GM19372 (cell line): ENCODE data around the gene SLC25A19.

Source experiments
- ATAC-seq: cut with Tn5 transposase; IDR thresholded peaks from one replicate; pipeline ENCODE4 v1.9.1; 2021; ENCODE audit warnings: mild to moderate bottlenecking, low read depth, moderate library complexity; ENCODE audit not compliant: unreplicated experiment

Gene SLC25A19

DNA sequence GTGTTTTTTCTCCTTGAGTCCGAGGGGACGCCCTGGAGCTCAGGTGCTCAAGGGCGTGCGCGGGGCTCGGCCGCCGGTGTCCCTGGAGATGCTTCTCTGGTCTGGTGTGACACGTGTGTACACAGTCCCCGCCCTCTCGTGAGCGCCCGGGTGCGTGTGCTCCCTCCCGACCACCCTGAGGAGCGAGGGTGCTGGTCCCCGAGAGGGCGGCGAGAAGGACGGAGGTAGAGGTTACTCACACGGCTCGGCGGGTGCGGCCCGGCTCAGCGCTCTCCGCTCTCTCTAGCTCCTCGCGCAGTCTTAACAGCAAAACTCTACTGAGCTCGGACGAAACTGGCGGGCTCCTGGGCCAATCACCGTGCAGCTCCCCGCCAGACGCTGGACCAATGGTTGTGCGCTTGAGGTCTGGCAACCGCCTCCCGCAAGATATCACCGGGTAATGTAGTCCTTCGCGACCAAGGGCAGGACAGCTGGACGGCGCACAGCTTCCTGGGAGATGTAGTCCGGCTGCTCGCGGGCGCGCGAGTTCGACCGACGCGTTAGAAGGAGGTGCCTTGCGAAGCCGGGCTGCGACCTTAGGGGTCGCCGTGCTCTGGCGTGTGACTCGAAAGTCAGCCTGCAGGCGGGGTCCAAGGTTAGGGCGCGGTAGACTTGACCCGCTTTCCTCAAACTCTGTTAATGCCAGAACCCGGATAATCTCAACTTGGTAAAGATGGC, at the start of gene SLC25A19:
Gene SLC25A19 (minus strand): TSS at position 319 of the 717 bp plus-strand sequence. CDS start 2,669 bp downstream, outside the sequence.
- ATAC-seq: peak; percentile 89

DNA sequence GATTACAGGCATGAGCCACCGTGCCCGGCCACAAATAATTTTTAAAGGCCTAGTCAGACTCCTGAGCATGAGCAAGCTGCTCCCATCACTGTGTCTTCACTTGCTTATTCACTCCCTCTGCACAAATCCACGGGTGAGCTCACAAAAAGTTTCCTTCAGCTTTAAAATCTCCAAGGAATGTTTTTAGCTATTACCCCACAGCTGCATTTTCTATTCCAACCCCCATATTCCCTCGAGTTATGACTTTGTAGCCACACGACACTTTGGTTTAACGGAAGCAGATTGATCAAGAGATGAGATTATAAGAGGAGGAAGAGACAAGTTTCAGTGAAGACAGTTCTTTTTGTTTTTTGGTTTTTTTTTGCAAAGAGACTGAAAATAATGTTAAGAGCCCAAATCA, 49.1 kb upstream of the SLC25A19 start:
- ATAC-seq: no peak

DNA sequence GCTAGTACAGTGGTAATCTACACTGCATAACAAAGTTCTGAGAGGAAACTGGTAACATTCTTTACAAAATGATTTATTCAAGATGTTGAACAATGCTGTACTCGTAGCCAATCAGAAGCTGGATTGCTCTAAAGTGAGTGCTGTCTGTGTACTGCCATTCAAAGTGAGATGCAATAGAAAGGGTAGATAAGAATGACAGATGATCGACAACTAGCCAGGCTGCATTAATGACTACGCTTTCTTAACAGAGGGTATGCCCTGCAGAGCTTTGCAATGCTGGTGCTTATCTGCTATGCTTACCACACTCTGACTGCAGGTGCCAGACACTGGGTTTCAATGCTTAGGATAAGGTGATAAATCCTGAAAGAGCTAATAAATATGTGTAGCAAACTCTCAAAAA, 46.1 kb upstream of the SLC25A19 start:
- no peak for ATAC-seq

DNA sequence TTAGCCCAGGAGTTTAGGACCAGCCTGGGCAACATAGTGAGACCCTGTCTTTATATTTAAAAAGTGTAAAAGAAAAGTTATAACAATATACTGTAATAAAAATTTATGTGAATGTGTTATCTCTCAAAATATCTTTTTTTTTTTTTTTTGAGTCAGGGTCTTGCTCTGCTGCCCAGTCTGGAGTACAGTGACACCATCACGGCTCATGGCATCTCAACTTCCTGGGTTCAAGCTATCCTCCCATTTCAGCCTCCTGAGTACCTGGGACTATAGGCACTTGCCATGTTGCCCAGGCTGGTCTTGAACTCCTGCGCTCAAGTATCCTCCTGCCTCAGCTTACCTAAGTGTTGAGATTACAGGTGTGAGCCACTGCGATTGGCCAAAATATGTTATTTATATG, 45.5 kb upstream of the SLC25A19 start:
- no peak for ATAC-seq

DNA sequence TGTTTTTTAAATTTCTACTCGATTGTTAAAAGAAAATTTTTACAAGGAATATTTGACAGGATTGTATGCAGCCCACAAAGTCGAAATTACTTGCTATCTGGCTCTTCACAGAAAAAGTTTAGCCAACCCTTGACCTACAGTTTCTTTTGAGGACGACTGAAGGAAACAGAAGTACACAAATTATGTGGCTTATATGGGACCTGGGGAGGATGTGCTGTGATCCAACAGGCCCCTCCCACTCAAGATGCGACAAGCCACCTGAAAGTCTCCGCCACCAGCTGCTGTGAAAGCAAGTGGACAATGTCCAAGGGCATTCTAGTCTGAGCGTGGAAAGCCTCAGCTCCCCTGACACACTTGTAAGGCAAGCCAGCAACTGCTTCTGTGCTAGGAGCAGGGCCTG, 42.4 kb upstream of the SLC25A19 start:
- no peak for ATAC-seq

DNA sequence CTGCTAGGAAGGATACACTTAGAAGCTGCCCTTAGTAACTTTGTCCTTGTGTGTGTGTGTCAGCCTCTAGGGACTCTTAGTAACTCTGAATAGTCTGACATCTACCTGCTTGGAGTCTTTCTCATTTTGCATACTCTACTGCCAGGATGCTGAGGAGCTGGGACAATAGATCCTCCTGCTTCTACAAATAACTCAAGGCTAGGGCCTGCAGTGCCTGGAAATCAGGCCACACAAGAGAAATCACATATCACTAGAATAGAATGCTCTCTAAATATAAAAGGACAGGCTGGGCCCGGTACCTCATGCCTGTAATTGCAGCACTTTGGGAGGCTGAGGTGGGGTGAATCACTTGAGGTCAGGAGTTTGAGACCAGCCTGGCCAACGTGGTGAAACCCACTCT, 38.5 kb upstream of the SLC25A19 start:
- no peak for ATAC-seq

DNA sequence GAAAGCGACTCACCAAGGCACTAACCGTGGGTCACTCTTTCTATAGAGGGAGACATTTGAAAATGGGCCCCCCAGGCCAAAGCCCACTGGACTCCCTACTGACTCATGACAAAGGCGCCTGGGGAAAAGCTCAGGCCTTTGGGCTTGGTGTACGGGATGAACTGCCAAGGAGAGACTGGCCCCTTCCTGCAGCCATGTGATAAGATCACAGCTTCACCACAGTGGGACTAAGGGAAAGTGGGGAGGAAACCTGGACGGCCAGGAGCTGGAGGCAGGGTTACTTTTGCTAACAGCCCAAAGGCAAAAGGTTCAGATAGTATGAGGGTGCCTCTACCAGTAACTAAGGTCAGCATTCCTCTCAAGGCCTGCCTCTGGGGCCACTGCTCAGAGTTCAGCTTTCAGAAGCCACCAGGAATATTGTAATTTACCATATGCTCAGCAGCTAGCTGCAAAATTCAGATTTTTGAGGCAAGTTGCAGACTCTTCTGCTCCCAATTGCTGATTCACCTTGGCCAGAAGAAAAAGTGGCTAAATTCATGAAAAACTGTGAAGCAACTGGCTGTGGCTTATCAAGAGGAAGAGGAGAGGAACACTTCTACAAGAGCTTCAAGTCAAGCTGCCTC, 37.1 kb upstream of the SLC25A19 start:
- no peak for ATAC-seq

DNA sequence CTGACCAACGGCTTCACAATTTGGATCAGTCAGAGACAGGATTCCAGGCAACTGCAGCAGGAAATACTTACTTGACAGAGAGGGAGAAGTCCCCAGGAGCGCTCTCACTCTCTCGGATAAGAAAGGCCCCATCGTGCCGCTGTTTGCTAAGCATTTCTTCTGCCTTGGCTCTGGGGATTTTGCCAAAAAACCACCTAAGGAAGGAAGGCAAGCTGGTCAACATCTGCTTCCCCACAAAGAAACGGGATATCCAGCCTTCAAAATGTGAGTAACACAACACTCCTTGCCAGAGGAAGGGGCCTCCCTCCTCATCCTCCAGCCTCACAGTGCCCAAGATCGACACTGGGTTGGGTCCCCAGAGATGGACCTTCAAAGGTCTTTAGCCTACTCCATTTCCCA, 36.6 kb upstream of the SLC25A19 start:
- no peak for ATAC-seq

DNA sequence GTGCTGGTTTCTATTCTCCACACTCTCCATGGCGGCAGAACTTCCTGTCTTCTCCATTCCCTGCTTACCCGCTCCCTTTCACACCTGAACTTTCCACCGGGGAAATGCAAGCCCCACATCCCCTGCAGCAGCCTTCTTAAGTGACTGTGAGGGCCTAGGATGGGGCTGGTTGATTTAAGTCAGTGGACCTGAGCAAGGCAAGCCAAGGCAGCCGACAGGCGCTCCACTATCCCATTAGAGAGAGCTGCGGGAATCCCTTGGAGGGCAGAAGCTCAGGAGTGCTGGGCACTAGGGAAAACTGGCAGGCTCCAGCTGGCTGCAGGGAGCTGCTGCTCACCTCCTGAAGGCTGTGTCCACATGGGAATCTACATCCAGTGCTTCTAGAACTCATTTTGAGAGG, 36.1 kb upstream of the SLC25A19 start:
- no peak for ATAC-seq

DNA sequence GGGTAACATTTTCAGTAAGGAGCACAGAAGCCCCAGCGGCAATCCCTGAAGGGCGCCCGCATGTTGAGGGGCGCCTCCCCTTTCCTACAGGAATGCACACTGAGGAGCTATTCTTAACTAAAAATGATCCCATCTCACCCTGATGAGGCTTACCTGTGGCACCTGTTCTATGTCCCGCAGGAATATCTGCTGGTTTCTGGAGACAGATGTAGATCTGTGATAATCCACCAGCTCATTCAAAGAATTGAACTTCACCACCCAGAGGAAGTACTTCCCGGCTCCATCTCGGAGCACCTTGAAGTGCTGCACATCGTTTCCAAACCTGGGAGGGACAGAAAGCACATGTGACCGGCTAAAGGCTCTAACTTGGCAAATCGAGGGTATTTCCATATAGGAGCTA, 32.3 kb upstream of the SLC25A19 start:
- ATAC-seq: no peak

DNA sequence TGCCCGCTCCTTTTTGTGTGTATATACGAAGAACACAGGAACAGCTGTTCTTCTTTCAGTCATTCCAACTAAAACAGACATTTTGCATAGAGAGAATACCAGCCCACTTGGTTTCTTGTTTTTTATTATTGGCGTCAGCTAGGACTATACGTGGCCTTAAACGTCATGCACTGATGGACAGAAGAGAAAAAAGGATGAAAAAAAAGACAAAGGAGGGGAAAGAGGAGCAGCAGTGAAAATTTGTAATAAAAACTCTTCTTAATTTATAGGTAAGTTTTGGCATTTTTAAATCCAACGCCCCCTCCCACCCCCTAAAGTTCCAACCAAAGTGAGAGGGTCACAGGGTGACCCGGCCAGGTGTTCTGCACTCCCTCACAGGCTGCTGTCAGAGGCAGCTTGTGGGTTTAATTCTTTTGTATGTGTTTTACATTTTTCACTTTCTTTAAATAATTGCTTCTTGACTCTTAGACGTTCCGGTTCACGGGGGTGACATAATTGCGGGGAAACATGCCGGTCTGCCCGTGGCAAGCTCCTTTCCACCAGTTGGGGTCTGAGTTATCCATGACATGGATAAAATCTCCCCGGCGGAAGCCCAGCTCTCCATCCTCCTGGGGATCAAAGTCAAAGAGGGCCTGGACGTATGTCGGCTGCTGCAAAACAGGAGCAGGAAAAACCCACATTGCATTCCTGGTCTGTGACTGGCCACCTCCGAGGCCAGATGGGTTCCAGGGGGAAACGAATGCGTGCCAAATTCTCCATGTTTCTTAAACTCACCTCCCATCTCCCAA, 30.9 kb upstream of the SLC25A19 start:
- ATAC-seq: peak; percentile 56

DNA sequence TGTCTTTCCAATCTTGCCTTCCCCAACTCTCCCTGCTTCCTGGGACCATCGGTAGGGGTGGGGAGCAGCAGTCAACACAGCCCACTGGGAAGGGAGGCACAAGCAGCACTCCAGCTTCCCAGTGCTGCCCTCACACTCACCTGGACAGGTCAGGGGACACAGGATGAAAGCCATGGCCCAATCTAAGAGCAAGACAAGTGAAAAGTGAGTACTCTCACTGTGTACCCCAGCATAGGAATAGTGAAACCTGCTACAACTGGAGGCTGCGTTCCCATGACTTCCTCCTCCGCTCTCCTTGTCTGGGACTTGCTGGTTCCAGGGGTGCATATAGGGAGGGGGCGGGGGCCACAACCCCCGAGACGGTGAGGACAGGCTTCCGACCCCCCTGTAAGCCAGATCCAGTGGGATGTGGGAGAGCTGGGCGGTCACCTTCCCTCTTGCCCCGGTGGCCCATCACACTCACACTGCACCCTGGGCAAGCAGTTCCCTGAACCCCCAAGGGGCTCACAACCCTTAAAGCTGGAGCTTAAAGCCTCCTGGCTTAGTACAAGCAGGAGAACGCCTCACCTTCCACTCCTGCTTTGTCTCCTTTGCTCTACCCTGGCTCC, 29.5 kb upstream of the SLC25A19 start:
- ATAC-seq: no peak

DNA sequence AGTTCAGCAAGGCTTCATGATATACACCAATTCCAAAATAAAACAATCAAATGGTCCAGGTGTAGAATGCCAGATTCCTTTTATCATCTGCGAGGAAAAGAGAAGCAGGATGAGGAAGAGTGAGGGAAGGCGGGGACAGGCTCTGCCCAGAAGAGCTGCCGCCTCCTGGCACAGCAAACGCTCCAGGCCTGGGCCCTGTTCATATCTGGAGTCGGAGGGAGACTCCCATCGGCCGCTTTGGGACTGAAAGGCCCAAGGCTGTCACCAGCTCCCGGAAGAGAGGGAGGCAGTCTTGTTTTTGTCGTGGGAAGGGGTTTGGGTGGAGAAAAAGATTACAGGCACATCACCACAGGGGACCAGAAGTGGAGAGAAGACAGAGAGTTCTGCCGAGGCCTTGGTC, 29.0 kb upstream of the SLC25A19 start:
- no peak for ATAC-seq

DNA sequence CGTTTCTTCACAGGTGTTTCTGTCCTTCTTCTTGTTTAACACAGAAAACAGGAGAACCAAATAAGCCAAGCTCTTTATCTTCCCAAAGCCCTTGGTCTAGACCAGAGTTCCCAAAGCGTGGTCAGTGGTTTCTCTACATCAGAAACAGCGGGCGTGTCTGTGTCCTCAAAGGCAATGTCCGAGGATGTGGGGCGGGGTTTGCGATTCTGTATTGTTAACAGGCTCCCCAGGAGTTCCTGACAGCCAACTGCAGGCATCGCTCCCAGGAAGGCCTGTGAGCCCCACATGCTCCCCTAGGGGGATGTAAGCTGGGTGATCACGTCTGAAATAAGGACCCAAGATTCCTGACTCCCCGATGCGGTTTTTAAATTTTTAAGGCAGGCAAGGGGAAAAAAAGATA, 28.4 kb upstream of the SLC25A19 start:
- no peak for ATAC-seq

DNA sequence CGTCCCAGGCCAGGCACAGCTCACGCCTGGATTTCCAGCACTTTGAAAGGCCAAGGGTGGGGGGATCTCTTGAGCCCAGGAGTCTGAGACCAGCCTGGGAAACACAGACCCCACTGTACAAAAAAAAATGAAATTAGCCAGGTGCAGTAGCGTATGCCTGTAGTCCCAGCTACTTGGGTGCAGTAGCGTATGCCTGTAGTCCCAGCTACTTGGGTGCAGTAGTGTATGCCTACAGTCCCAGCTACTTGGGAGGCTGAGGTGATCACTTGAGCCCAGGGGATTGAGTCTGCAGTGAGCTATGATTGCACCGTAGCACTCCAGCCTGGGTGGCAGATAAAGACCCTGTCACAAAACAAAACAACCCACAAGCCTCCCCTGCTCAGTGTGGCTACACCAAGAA, 27.0 kb upstream of the SLC25A19 start:
- no peak for ATAC-seq

DNA sequence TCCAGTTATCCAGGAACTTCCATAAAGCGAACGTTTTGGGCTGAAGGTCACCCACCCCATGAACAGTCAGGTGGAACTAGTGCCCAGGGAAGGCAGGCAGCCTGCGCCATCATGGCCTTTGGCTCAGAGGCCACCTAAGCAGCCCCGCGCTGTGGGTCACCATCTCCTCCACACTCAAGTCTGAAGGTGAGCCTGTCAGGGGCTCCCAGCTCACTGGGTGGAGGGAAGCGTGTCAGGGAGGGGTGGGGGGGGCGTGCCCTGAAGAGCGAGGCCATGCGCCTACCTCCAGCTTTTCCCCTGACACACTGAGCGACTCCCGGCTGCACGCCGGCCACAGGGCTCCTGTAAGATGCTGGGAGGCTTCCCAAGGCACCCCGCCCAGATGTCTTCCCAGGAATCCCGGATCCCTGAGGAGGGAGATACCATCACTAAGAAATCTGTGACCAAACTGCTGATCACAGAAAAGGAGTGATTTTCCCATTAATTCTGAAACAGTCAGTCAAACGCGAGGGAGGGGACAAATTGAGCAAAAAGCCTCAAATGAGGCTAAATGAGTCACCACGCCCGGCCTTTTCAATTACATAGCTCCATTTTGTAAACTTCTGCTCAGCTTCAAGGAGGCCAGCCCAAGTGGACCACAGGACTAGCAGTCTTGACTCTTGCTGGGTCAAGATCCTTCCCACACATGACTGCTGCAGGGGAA, 26.5 kb upstream of the SLC25A19 start:
- ATAC-seq: no peak

DNA sequence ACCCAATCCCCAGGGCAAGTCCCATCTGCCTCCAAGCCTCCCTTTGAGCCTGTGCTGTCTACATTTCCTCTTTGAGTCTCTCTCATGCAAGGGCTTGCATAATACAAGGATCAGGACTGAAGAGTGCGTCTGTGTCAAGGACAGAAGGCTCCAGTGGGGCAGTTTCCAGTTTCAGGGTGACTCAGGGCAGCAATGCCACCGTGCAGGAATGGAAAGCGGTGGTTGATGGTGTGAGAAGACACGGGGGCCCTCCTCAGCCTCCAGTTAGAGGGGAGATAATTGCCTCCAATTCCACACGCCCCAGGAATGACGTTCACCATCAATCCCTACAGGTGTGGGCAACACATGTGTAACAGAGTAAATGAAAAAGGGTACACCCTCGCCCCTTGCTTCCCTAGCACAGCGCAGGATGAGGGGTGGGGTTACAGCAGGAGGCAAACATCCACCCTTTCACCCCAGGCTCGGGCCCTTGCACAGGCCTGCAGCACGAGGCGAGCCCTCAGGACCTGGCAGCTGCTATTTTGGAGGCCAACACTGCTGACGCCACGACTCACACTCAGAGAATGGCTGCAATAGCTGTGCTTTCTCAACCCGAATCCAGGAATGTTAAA, 24.8 kb upstream of the SLC25A19 start:
- ATAC-seq: no peak

DNA sequence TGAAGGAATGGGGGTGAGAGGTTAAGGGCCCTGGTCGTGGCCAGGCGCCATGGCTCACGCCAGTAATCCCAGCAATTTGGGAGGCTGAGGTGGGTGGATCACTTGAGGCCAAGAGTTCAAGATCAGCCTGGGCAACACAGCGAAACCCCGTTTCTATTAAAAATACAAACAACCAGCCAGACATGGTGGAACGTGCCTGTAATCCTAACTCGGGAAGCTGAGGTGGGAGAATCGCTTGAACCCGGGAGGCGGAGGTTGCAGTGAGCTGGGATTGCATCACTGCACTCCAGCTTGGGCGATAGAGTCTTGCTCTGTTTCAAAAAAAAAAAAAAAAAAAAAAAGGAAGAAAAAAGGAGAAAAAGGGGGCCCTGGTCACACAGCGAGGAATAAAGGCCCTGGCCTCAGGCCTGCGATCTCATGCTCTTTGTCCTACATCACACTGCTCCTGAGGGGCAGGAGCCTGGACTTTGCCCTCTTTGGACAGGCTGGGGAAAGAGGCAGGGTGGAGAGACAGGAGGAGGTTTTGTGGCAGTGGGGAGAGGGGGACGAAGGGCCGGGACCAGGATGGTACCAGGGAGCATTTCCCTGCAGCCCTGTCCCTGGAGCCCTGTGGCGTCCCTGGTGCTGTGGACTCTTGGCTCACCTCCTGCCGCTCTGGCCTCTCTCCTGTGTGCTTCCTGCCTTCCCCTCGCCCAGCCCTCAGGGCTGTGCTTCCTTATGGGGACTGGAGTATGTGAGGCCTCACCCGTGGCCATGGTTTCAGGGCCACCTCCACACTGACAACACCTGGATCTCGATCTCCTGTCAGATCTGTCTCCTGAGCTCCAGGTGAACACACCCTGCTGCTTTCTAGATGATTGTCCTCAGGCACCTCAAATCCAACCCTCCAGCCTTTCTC, 19.7 kb upstream of the SLC25A19 start:
- ATAC-seq: no peak
